HG02678 (cell line): ENCODE data around the gene MUC4.
"Not testable (repeated sequence)": the region's sequence is repeated elsewhere in the genome, so short reads cannot be mapped to it uniquely, and the experiment has no call there.

Source experiments
- ATAC-seq: cut with Tn5 transposase; IDR thresholded peaks from one replicate; pipeline ENCODE4 v1.9.1; 2021; ENCODE audit warnings: mild to moderate bottlenecking, moderate library complexity; ENCODE audit not compliant: unreplicated experiment

The MUC4 gene

GRCh38 chr3:195813916-195814640, 2.3 kb upstream of the MUC4 start:
- ATAC-seq, result no peak

GRCh38 chr3:195812366-195812765, 637 bp upstream of the MUC4 start:
- ATAC-seq, result no peak

DNA sequence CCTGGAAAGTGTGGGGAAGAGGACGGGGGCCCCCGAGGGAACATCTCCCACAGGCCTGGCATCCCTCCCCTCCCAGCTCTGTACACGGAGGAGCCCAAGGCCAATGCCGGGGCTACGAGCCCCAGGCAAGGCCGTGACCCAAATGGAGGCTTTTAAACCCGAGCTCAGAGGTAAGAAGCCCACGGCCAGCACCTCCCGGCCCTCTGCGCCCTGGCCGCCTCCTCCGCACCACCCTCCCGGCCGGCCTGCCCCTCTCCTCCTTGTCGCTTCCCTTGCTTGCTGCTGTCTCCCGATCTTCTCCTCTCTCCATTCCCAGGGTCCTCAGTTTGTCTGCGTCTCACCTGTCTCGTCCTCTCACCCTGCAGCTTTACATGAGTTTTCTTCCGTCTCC, 1.3 kb downstream of the MUC4 start:
- no peak for ATAC-seq

DNA sequence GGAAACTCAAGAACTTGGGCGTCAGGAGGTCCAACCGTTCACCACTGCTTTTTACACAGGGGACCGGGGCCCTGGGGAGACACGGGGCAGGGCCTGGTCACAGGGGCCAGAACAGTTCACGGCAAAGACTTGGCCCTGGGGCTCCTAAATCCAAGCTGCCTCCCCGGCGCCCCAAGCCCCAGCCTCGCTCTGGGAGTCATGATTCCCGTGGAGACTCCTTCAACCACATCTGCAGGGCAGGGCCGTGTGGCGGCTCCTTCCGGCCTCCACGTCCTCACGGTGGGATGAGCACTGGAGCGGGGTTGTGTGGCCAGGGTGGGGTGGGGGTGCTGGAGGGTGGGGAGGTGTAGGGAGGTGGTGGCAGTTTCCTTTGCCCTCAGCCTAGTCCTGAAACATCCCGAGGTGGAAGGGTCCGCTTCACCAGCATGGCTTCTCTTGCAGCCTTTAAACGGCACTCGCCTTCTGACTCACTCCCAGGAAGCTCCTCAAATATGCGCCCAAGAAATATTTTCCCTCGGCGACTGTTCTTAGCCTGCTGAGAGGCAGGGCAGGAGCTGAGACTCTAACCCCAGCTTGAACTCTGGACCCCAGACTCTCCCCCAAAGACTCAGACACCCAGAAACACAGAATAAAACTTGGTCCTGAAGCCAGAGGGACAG, 1.8 kb downstream of the MUC4 start:
- ATAC-seq, result no peak

DNA sequence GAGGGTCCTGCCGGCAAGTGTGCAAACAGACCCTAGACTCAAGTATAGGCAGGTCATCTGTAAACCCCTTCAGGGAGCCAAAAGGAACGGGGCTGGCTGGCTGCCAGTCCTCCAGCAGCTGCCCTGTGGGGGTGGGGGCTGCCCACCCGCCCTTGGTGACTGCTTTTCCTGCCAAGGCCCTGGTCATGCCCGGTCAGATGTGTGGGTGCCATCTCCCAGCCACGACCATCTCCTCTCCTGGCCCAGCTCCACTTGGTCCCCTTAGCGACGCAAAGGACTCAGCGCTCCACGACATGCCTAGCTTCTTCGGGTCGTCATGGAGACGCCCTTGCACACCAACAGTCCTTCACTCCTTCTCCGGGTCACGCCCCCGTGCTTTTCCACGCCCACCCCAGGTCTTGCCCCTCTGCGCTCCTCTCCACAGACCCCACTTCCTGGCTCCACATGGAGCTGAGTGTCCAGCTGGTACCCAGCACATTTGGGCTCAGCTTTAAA, 2.4 kb downstream of the MUC4 start:
- no peak for ATAC-seq

GRCh38 chr3:195808741-195809290, 2.9 kb downstream of the MUC4 start:
- ATAC-seq, result no peak

GRCh38 chr3:195807681-195808121, 4.0 kb downstream of the MUC4 start:
- no peak for ATAC-seq

DNA sequence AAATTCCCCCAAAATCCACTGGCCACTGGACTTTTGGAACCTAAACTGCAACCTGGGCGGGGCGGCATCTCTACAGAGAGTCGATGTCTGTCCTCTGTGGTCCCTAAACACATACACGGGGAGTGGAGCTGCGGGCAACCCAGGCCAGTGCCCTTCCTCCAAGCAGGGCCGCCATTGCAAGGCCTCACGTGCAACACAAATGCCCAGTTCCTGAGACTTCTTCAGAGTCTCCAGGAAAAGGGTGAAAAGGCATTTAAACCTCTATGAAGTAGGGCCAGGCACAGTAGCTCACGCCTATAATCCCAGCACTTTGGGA, 4.9 kb downstream of the MUC4 start:
- no peak for ATAC-seq

DNA sequence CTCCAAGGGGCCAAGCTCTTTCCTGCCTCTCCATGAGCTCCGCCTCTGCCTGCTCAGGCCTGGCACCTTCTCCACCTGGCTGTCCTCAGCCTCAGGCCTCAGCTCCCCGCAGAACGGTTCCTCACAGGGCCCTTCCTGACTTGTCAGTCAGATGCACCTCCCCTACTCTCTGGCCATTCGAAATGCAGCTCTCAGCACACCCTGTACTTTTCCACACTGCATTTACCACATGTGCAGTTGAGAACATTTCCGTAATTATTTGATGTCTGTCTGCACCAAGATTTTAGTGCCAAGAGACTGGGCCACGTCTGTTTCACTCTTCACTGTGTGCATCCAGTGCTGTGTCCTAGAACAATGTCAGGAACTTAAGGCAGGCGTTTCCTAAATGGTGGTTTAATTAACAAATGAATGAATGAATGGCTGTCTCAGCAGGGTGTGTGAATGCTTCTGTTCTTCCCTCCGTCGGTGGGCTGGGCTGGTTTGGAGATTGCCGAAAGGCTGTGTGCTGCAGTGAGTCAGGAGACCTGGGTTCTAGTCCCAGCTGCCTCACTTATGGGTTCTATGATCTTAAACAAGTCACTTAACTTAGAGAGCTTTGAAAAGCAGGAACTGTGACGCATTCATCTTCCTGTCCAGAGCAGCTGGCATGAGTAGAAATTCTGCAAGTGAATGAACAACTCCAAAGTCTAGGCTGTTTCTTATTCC, 5.4 kb downstream of the MUC4 start:
- ATAC-seq, result no peak

GRCh38 chr3:195805588-195805987, 6.1 kb downstream of the MUC4 start:
- not testable (repeated sequence) for ATAC-seq

- no peak for ATAC-seq
These were observed 6.5 kb downstream of the MUC4 start for GRCh38 chr3:195805181-195805580.

- no peak for ATAC-seq
These were observed 8.3 kb downstream of the MUC4 start for GRCh38 chr3:195803289-195803908.

DNA sequence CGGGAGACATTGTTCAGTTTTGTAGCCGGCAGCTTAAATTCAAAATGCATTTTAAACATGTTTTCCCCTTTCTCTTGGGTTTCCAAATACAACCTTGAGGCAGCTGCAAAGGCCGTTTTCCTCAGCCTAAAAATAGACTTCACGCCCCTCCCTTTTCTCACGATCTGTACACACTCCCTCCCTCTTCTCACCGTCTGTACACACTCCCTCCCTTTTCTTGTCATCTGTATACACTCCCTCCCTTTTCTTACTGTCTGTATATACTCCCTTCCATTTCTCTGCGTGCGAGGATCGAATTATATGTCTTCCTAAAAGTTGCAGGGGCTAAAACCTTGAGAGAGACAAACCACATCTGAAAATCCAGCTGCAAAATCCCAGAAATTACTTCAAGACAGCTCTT, 8.9 kb downstream of the MUC4 start:
- no peak for ATAC-seq

- no peak for ATAC-seq
These were observed 9.4 kb downstream of the MUC4 start for GRCh38 chr3:195802261-195802701.

DNA sequence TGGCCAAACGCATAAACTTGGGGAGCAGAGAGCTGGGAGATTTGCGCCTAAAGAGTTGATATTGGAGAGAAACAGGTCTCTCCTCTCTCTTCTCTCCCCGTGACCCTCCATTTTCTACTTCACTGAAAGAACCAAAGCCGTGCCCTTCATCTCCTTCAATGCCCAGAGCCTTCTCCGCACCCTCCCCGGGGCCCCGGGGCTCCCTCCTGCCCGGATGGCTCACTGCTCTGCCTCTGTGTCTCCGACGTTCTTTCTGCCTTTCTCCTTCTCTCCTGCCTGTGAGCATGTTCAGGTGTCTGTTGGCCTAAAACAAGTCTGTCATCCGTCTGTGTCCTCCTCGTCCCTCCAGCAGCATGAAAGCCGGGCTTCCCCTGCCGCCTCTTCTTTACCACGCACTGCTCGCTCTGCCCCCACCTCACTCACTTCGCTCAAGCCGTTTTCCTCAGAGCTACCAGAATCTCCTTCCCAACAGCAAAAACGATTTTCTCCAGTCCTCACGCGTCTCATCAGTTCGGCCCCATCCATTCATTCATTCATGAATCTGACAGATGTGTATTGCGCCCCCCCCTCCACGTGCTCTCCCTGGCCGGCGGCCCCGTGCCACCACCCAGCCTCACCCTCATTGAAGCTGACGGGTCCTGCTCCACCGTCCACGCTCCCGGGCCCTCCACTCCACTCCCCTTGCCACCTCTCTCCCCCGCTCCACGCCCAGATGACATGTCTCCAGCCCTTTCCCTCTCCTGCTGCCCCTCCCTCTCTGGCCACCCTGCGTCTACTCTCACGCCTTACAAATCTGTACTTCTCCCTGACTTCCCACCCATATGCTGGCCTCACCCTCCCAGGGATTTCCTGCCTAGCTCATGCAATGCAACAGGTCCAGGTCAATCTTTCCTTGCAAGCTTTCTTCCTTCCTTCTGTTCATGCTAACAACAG, 10.2 kb downstream of the MUC4 start:
- ATAC-seq, result no peak

DNA sequence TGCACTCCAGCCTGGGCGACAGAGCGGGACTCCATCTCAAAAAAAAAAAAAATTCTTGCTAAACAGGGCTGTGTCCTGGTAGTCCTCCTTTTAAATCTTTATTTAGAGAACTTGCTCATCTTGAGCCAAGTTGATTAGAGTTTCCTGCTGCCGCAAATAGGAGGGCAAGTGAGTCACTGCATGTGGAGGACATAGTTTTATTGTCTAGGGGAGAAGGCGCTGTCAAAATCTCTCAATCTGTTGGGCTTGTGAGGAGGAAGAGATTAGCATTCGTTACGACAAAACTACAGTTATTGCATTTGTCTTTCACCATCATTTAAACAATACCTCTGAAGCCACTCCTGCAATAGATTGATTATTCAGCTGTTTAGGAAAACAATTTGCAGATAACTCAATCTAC, 11.5 kb downstream of the MUC4 start:
- ATAC-seq, result no peak

DNA sequence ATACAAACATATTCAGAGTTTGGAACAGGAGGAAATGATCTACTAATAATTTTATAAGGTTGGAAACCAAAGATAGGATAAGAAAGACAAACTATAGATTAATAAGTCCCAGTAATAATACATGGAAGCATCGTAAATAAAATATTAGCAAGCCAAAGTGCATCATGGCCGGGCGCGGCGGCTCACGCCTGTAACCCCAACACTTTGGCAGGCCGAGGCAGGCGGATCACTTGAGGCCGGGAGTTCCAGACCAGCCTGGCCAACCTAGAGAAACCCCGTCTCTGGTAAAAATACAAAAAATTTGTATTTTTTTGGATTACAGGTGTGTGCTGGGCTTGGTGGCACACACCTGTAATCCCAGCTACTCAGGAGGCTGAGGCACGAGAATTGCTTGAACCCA, 14.9 kb downstream of the MUC4 start:
- no peak for ATAC-seq

- ATAC-seq, result no peak
These were observed 17.0 kb downstream of the MUC4 start for GRCh38 chr3:195794708-195795107.

DNA sequence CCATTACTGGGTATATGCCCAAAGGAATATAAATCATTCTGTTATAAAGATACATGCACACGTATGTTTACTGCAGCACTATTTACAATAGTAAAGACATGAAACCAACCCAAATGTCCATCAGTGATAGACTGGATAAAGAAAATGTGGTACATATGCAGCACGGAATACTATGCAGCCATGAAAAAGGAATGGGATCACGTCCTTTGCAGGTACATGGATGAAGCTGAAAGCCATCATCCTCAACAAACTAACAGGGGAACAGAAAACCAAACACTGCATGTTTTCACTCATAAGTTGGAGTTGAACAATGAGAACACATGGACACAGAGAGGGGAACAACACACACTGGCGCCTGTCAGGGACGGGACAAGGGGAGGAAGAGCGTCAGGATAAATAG, 19.1 kb downstream of the MUC4 start:
- not testable (repeated sequence) for ATAC-seq

DNA sequence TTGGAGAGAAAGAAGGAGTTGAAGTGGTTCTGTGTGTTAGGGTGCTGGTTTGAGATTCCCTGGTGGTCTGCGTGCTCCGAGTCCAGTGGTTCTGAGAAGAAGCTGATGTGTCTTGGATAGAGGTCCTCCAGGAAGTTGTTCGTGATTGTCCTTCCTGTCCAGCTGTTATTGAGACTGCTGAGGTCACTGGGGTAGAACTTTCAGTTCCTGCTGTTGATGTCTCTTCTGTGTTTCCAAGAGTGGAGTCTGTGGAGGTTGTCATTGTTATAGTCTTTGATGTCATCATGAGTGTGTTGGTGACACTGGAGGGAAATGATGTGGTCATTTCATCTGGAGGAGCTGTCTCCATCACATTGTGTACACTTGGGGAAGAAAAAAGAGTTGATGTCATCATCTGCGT, 20.8 kb downstream of the MUC4 start:
- no peak for ATAC-seq
